Measurements from ENCODE around the gene VEGFB.

The VEGFB gene

DNA sequence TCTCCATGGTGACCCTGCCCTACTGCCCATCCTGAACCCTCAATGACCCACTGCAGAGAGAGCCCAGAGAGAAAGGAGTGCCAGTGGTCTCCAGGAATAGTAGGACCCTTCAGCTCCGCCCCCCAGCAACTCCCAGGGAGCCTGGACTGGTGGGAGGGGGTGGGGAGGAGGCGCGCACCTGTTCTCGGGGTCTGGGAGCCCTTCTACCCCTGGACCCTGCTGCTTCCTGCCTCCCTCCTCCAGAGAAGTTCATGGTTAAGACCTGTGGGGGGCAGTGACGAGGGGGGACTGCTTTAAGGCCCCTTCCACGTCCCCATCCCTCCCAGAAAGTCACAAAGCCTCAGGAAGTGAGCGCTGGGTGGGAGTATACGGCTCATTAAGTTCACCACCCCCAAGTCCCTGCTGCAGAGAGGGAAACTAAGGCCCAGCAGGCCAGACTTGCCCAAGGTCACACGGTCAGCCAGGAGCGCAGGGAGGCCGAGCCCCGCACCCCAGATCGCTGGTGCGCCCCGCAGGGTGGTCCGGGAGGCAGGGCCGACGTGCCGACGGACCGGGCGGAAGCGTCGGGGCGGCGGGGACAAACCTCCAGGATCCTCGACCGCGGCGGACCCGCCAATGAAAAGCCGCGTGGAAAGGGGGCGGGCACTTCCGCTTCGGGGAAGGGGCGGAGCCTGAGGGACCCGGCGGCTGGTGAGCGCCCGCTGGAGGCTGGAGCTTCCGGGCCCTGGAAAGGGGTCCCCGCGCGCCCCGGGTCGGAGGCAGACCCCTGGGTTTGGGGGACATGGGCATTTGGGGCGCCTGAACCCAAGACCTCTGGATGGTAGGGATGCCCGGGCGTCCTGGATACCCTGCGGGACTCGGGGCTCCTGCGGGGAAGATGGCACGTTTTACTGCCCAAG, 8.5 kb upstream of the VEGFB start, which contains the start of the genes NUDT22 and TRPT1:
Gene NUDT22, plus strand, starts transcription at position 667 of the 899 bp plus-strand sequence. CDS start 379 bp downstream, outside the sequence.
Gene TRPT1, minus strand, starts transcription at position 579 of the 899 bp plus-strand sequence. Its CDS starts 326 bp downstream, at position 253.
- H3K9me3 ChIP-seq (ENCODE audit: insufficient read depth, low read length) = no peaks in the 10 kb centered on the region
- H3K79me2 ChIP-seq (ENCODE audit: low read length) = peaks cover 17% of the 10 kb centered on the region
- H3K27ac ChIP-seq (ENCODE audit: low read length) = peak within 1 kb of the TSS; percentile 68
- peaks cover 19% of the 10 kb centered on the region for H3K4me1 ChIP-seq (ENCODE audit: low read length)
- H3K4me3 ChIP-seq (ENCODE audit: low read length) = peak within 1 kb of the TSS; percentile 95
- TF ChIP-seq EZH2phosphoT487 (IDR thresholded peaks at IDR 0.05; ENCODE audit: low read depth) (no peak), CTCF (IDR thresholded peaks at IDR 0.05; ENCODE audit: low read depth, low read length) (peak; percentile 34)
- no peaks in the 10 kb centered on the region for H3K27me3 ChIP-seq (ENCODE audit: low read depth, low read length)
- H4K20me1 ChIP-seq (ENCODE audit: insufficient read depth, low read length) = no peaks in the 10 kb centered on the region
- peaks cover 9% of the 10 kb centered on the region for H3K36me3 ChIP-seq (replicated peaks; ENCODE audit: low read depth, low read length)
- H3K9ac ChIP-seq (ENCODE audit: low read length) = peak within 1 kb of the TSS; percentile 96
- H2AFZ ChIP-seq (ENCODE audit: low read depth, low read length) = peak within 1 kb of the TSS; percentile 60
- H3K4me2 ChIP-seq (ENCODE audit: low read length) = peak within 1 kb of the TSS; percentile 76

GRCh38 chr11:64226507-64227051, 7.8 kb upstream of the VEGFB start:
- no peaks in the 10 kb centered on the region for H3K9me3 ChIP-seq (ENCODE audit: insufficient read depth, low read length)
- H3K79me2 ChIP-seq (ENCODE audit: low read length) = peaks cover 17% of the 10 kb centered on the region
- peaks cover 4% of the 10 kb centered on the region for H3K36me3 ChIP-seq (replicated peaks; ENCODE audit: low read depth, low read length)
- peak overlapping the region; percentile 95 for H3K4me3 ChIP-seq (ENCODE audit: low read length)
- peak overlapping the region; percentile 13; the same call in 1 of the 2 replicates for H2AFZ ChIP-seq (ENCODE audit: low read depth, low read length)
- peaks cover 19% of the 10 kb centered on the region for H3K4me1 ChIP-seq (ENCODE audit: low read length)
- H3K9ac ChIP-seq (ENCODE audit: low read length) = peak overlapping the region; percentile 96
- peak overlapping the region; percentile 64 for H3K27ac ChIP-seq (ENCODE audit: low read length)
- H4K20me1 ChIP-seq (ENCODE audit: insufficient read depth, low read length) = no peaks in the 10 kb centered on the region
- no peak for TF ChIP-seq EZH2phosphoT487 (IDR thresholded peaks at IDR 0.05; ENCODE audit: low read depth)
- TF ChIP-seq CTCF (IDR thresholded peaks at IDR 0.05; ENCODE audit: low read depth, low read length) = no peak
- H3K27me3 ChIP-seq (ENCODE audit: low read depth, low read length) = no peaks in the 10 kb centered on the region
- peak overlapping the region; percentile 76 for H3K4me2 ChIP-seq (ENCODE audit: low read length)

DNA sequence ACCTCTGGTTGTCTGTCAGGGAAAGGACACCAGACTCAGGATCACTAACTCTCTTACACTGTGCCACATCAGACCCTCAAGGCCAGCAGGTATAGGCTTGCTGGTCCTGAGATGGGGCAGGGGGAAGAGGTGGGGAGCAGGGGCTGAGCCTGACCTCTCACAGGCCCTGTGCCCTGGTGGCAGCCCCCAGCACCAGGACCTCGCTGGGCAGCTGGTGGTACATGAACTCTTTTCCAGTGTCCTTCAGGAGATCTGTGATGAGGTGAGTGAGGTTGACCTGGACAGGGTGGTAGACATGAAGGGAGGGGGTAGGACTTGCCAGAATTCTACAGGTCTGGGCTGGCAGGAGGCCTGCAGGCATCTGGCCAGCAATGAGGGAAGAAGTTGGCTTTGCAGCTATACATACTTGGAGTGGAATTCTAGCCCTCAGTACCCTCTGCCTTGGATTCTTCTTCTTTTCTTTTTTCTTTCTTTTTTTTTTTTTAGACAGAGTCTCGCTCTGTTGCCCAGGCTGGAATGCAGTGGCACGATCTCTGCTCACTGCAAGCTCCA, 6.9 kb upstream of the VEGFB start:
- peaks cover 4% of the 10 kb centered on the region for H3K36me3 ChIP-seq (replicated peaks; ENCODE audit: low read depth, low read length)
- no peaks in the 10 kb centered on the region for H3K27me3 ChIP-seq (ENCODE audit: low read depth, low read length)
- peak overlapping the region; percentile 76 for H3K4me2 ChIP-seq (ENCODE audit: low read length)
- no peaks in the 10 kb centered on the region for H4K20me1 ChIP-seq (ENCODE audit: insufficient read depth, low read length)
- peaks cover 17% of the 10 kb centered on the region for H3K79me2 ChIP-seq (ENCODE audit: low read length)
- no peaks in the 10 kb centered on the region for H3K9me3 ChIP-seq (ENCODE audit: insufficient read depth, low read length)
- H3K4me3 ChIP-seq (ENCODE audit: low read length) = peak overlapping the region; percentile 95
- H3K27ac ChIP-seq (ENCODE audit: low read length) = no peak overlapping the region
- peak overlapping the region; percentile 96 for H3K9ac ChIP-seq (ENCODE audit: low read length)
- TF ChIP-seq CTCF (IDR thresholded peaks at IDR 0.05; ENCODE audit: low read depth, low read length) (no peak), EZH2phosphoT487 (IDR thresholded peaks at IDR 0.05; ENCODE audit: low read depth) (no peak)
- peaks cover 19% of the 10 kb centered on the region for H3K4me1 ChIP-seq (ENCODE audit: low read length)
- no peak overlapping the region for H2AFZ ChIP-seq (ENCODE audit: low read depth, low read length)
